SK-N-SH treated with all-trans-retinoic acid at 6 μM for 48 hours (cell line): ENCODE data around the gene FASTKD3.

Experiments used
- ARNTL ChIP-seq: fragments of 450-650 bp; formaldehyde crosslinking; IDR thresholded peaks from 2 replicates; pipeline ENCODE4 v1.5.0; 2020; ENCODE audit warnings: low read depth, mild to moderate bottlenecking, moderate library complexity, borderline replicate concordance
- CREB5 ChIP-seq: fragments of 250-450 bp; sonication (Bioruptor Pico); IDR thresholded peaks from 2 replicates; pipeline ENCODE4 v1.5.1; 2020; ENCODE audit warnings: low read depth, mild to moderate bottlenecking, moderate library complexity
- CSDC2 ChIP-seq: fragments of 250-450 bp; sonication (Bioruptor Pico); IDR thresholded peaks from 2 replicates; pipeline ENCODE4 v1.5.0; 2020; ENCODE audit warnings: mild to moderate bottlenecking, moderate library complexity
- PATZ1 ChIP-seq: fragments of 250-450 bp; sonication (Bioruptor Pico); IDR thresholded peaks from 2 replicates; pipeline ENCODE4 v1.8.0; 2020; ENCODE audit warnings: mild to moderate bottlenecking, moderate library complexity, borderline replicate concordance
- POU6F1 ChIP-seq: fragments of 250-450 bp; sonication (Bioruptor Pico); IDR thresholded peaks from 2 replicates; pipeline ENCODE4 v1.8.0; 2021; ENCODE audit warnings: low read depth, mild to moderate bottlenecking, moderate library complexity, borderline replicate concordance
- PPARA ChIP-seq: fragments of 250-450 bp; sonication (Bioruptor Pico); IDR thresholded peaks from 2 replicates; pipeline ENCODE4 v1.5.0; 2020; ENCODE audit warnings: mild to moderate bottlenecking, borderline replicate concordance
- RARB ChIP-seq: fragments of 250-450 bp; sonication (Bioruptor Pico); IDR thresholded peaks from 2 replicates; pipeline ENCODE4 v1.8.0; 2021; ENCODE audit warnings: mild to moderate bottlenecking, moderate library complexity
- TSHZ2 ChIP-seq: fragments of 250-450 bp; sonication (Bioruptor Pico); IDR thresholded peaks from 2 replicates; pipeline ENCODE4 v1.5.0; 2020; ENCODE audit warnings: mild to moderate bottlenecking, moderate library complexity
- ZFP3 ChIP-seq: fragments of 250-450 bp; sonication (Bioruptor Pico); IDR thresholded peaks from 2 replicates; pipeline ENCODE4 v1.5.0; 2020; ENCODE audit warnings: mild to moderate bottlenecking, moderate library complexity
- ZFP30 ChIP-seq: fragments of 450-650 bp; formaldehyde crosslinking; IDR thresholded peaks from 2 replicates; pipeline ENCODE4 v1.5.0; 2022; ENCODE audit warnings: mild to moderate bottlenecking, moderate library complexity
- ZNF565 ChIP-seq: fragments of 450-650 bp; formaldehyde crosslinking; conservative IDR thresholded peaks from 2 replicates; pipeline ENCODE4 v1.5.0; 2020; ENCODE audit warnings: low read depth, mild to moderate bottlenecking, moderate library complexity

- no peak for TF ChIP-seq ZFP30 (CRISPR knock-in tag)
- TF ChIP-seq CREB5 (CRISPR knock-in tag), result no peak
- no peak for TF ChIP-seq TSHZ2 (CRISPR knock-in tag)
- TF ChIP-seq ZFP3, result no peak
- TF ChIP-seq RARB (CRISPR knock-in tag), result no peak
- TF ChIP-seq ARNTL (CRISPR knock-in tag), result no peak
- TF ChIP-seq PATZ1 (CRISPR knock-in tag), result no peak
- TF ChIP-seq POU6F1, result no peak
- no peak for TF ChIP-seq PPARA (CRISPR knock-in tag)
- TF ChIP-seq CSDC2 (CRISPR knock-in tag), result no peak
- no peak for TF ChIP-seq ZNF565 (CRISPR knock-in tag)
Observed at GRCh38 chr5:7876867-7877266, 8.0 kb upstream of the FASTKD3 start.
